HG03571 (cell line): ENCODE results near the gene GTF2IRD1.
"Not testable (repeated sequence)": the region's sequence is repeated elsewhere in the genome, so short reads cannot be mapped to it uniquely, and the experiment has no call there.

Experiments used
- ATAC-seq: cut with Tn5 transposase; IDR thresholded peaks from one replicate; pipeline ENCODE4 v1.9.1; 2021; ENCODE audit not compliant: unreplicated experiment

Gene GTF2IRD1

DNA sequence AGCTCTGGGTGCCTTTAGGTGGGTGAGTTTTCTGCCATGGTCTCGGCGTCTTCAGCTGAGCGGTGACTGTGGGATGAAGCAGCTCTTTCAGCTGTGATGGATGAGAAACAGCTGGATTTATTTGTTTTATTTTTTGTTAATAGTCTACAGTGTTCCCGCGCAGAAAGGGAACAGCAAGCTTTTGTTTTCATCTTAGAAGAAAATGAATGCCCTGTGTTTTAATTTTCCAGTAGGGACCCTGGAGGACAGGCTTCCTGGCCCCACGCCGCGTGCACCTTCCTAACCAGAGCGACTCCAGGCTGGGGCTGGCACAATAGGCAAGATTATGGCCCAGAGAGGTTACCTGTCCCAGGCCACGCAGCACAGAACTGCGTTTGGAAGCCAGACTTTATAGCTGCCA, 57.6 kb downstream of the GTF2IRD1 start:
- ATAC-seq: no peak

DNA sequence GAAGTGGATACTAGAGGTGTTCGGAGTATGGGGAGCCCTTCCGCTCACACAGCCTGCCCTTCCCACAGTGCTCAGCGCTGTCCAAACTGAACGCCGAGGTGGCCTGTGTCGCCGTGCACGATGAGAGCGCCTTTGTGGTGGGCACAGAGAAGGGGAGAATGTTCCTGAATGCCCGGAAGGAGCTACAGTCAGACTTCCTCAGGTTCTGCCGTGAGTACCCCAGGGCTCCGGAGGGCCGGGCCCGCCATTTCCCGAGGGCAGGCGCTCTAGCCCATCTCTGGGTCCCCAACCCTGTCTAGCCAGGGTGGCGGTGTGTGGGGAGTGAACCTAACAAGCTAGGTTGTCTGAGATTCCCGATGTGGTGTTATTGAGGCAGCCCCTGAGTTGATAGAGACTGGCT, 59.1 kb downstream of the GTF2IRD1 start:
- no peak for ATAC-seq

DNA sequence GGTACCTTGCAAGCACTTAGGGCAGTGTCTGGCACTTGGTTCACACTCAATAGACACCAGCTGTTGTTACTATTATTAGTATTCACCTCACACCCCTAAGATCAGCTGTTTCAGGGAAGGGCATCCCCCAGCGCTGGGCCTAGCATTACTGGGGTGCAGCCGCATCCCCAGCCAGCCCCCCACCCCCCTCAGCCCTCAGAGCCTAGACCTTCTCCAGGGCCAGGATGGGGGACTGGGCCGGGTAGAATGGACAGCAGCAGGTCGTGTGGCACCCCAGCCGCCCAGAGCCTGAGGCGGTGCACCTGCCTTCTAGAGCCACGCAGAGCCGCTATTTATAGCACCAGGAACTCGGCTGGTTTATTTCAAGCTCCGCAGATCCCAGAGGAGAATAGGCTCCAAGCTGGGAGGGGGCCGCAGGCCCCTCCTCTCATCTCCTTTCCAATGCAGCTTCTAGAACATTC, 60.5 kb downstream of the GTF2IRD1 start:
- ATAC-seq: no peak

DNA sequence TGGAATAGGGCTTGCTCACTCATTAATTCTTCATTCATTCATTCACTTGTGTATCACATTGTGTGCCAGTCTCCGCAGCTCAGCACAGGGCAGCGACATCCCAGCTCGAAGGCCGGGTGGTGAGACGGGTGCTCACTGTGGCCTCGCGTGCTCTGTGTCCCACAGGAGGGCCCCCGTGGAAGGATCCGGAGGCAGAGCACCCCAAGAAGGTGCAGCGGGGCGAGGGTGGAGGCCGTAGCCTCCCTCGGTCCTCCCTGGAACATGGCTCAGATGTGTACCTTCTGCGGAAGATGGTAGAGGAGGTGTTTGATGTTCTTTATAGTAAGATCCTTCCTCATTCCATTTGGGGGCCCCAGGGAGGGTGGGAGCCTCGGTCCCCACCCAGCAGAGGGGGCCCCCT, 61.6 kb downstream of the GTF2IRD1 start:
- ATAC-seq: no peak

DNA sequence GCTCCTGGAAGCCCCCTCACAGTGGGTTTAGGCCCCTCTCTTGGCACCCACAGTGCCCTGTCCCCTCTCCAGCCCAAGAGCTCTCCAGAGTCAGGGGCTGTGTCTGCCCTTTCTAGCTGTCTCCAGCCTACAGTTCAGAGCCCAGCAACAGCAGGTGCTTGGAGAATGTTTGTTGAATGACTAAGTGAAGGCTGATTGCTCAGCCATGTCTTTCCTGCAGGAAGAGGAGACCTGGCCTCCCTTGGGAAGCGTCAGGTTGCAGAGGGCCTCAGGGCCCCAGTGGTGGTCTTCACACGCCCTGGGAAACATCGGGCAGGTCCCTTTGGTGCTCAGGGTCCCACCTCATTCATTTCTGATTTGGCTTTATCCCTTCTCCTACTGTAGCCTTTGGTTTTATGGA, 62.5 kb downstream of the GTF2IRD1 start:
- ATAC-seq: no peak

DNA sequence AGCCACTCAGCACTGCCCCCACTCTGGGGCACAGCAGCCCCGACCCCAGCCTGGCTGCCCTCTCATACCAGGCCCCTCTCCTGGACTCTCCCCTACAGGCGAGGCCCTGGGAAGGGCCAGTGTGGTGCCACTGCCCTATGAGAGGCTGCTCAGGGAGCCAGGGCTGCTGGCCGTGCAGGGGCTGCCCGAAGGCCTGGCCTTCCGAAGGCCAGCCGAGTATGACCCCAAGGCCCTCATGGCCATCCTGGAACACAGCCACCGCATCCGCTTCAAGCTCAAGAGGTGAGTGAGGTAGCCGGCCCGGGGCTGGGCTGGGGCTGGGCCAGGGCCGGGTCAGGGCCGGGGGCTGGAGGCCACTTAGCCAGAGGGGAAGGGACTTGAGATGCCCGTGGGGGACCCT, 64.3 kb downstream of the GTF2IRD1 start:
- no peak for ATAC-seq

DNA sequence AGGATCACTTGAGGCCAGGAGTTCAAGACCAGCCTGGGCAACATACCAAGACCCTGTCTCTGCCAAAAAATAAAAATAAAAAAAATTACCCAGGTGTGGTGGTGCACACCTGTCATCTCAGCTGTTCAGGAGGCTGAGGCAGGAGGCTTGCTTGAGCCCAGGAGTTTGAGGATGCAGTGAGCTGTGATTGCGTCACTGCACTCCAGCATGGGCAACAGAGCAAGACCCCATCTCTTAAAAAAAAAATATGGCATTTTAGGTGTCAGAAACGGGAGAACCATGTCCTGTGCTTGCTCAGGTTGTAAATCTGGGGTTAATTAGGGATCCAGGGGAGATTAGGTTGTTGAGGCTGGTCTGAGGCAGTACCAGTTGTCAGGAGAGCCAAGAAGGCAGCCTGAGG, 64.9 kb downstream of the GTF2IRD1 start:
- ATAC-seq: no peak

DNA sequence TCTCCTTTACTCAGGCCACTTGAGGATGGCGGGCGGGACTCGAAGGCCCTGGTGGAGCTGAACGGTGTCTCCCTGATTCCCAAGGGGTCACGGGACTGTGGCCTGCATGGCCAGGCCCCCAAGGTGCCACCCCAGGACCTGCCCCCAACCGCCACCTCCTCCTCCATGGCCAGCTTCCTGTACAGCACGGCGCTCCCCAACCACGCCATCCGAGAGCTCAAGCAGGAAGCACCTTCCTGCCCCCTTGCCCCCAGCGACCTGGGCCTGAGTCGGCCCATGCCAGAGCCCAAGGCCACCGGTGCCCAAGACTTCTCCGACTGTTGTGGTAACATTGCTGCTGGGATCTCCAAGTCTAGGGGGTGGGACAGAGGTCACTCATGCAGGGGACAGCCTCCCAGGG, 65.7 kb downstream of the GTF2IRD1 start:
- ATAC-seq: no peak

DNA sequence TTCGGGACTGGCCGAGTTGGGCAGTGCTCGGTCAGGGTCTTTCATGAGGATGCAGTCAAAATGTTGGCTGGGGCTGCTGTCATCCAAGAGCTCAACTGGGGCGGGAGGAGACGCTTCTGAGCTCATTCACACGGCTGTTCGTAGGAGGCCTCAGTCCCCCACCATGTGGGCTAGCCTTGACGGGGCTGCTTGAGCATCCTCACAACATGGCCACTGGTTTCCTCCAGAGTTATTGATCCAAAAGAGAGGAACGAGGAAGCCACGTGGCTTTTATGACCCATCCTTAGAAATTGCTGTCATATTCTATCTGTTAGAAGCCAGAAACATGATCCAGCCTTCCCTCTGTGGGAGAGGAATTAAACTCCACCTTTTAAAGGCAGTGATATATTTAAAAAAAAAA, 68.1 kb downstream of the GTF2IRD1 start:
- ATAC-seq: no peak

DNA sequence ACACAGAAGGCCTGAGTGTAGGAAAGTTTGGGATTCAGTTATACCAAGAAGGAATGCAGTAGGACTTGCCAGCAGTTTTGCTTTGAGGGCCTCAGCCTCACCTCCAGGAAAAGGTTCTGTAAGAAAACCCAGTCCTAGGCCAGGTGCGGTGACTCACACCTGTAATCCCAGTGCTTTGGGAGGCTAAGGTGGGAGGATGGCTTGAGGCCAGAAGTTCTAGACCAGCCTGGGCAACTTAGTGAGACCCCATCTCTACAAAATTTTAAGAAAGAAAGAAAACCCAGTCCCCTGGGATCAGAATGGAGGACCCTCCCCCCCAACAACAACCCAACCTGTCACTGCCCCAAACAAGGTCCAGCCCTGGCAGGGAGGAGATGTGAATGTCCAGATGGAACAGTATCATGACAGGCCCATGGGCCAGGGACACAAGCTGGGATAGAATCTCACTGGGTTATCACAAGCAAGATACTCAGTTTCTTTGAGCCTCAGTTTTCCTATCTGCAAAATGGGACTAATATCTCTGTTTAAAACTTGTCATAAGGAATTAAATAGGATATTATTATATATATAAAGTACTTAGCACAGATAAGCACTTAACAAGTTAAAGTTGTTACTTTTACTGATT, 68.7 kb downstream of the GTF2IRD1 start:
- ATAC-seq: no peak

DNA sequence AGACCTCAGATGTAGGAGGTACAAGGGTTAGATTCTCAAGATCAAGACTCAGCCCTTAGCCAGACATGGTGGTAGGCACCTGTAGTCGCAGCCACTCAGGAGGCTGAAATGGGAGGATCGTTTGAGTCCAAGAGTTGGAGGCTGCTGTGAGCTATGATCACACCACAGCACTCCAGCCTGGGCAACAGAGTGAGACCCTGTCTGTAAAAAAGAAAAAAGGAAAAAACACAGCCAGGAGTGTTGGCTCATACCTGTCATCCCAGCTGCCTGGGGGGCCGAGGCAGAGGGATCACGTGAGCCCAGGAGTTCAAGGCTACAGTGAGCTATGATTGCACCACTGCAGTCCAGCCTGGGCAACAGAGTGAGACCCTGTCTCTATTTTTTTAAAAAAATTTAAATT, 69.3 kb downstream of the GTF2IRD1 start:
- ATAC-seq: no peak

DNA sequence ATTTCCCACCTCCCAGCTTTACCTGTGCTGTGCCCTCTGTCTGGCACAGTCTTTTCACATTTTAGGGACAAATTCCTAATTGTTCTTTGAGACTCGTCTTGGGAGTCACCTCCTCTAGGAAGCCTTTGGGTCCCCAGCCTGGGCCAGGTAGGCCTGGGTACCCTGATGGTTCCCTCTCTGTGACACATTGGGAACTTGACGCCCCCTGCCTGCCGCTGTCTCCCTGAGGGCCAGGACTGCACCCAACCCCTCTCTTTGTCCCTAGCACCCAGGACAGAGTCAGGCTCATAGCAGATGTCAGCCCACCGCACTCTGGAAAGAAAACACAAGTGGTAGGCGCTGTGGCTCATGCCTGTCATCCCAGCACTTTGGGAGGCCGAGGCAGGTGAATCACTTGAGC, 71.4 kb downstream of the GTF2IRD1 start:
- ATAC-seq: no peak

DNA sequence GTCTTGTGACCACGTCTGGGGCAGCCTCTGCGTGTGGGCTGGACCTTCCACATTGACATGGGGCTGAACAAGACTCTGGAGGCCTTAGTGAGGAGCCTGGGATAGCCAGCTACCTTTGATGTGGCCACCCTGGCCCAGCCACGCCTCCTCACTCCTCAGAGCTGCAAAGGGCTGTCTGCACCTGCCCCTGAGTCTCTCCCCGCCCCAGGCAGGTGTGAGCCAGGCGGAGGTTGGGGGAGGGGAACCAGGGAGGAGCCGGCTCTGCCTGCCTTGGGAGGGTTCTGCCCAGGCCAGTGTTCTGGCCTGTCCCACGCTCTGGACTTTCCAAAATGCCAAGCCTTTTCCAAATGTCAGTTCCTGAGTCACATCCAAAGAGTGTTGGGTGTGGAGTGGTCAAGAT, 72.2 kb downstream of the GTF2IRD1 start:
- no peak for ATAC-seq

DNA sequence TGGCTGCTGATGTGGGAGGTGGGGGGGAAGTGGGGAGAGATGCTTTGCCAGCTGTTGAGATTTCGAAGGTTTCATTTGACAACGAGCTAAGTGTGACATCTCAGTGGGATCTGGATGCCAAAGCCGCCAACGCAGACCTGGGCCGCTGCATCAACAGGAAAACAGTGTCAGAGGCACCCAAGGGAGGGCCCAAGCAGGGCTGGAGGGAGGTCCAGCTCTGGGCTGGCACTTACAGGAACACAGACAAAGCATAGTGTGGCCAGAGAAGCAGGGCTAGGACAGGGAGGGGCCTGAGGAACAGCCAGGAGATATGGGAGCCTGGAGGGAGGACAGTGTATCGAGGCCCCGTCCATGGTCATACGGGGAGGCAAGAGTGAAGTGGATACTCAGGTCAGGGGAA, 73.1 kb downstream of the GTF2IRD1 start:
- no peak for ATAC-seq

DNA sequence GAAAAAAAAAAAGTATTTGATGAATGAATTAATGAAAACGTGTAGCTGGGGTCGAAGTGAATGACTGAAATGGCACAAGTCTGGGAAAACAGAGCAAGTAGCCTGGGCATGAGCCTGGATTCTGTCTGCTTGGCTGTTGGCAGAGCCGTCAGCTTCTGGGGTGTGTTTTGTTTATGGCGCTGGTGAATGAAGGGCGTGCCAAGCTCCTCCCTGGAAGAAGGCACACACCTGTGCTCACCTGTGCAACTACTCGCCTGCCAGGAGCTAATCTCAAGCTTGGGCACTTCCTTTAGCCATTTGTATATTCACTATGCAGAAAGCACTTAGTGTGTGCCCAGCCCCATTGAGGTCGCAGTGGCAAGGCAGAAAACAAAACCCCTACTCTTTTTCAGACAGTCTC, 74.1 kb downstream of the GTF2IRD1 start:
- ATAC-seq: no peak

DNA sequence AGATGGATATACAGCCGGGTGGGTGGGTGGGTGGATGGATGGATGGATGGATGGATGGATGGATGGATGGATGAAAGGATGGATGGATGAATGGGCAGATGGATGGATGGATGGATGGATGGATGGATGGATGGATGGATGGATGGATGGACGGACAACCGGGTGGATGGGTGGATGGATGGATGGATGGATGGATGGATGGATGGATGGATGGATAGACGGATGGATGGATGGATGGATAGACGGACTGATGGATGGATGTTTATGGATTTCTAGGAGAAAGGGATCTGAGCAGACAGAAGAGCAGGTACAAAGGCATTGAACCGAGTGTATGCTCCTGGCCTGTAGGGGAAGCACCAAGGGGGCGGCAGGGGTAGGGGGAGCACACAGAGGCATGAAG, 75.1 kb downstream of the GTF2IRD1 start:
- not testable (repeated sequence) for ATAC-seq

DNA sequence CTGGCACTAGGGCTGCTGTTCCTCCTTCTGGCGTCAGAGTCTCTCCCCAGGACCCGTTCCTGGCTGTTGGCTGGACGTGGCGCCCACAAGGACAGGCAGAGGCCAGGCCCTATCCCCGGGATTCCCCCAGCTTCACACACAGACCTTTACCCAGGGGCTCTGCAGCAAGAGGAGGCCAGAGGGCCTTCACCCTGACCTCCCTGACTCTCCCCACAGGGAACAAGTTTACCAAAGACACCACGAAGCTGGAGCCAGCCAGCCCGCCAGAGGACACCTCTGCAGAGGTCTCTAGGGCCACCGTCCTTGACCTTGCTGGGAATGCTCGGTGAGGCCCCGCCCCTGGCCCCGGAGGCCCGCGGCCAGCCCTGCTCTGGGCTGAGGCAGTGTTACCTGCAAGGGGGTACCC, 82.2 kb downstream of the GTF2IRD1 start:
- ATAC-seq: no peak

DNA sequence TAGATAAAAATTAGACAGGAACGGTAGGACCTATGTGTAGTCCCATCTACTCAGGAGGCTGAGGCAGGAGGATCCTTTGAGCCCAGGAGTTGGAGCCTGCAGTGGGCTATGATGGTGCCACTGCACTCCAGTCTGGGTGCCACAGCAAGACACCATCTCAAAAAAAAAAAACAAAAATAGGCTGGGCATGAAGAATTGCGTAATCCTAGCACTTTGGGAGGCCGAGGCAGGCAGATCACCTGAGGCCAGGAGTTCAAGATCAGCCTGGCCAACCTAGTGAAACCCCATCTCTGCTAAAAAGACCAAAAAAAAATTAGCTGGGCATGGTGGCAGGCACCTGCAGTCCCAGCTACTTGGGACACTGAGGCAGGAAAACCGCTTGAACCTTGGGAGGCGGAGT, 88.2 kb downstream of the GTF2IRD1 start:
- not testable (repeated sequence) for ATAC-seq

DNA sequence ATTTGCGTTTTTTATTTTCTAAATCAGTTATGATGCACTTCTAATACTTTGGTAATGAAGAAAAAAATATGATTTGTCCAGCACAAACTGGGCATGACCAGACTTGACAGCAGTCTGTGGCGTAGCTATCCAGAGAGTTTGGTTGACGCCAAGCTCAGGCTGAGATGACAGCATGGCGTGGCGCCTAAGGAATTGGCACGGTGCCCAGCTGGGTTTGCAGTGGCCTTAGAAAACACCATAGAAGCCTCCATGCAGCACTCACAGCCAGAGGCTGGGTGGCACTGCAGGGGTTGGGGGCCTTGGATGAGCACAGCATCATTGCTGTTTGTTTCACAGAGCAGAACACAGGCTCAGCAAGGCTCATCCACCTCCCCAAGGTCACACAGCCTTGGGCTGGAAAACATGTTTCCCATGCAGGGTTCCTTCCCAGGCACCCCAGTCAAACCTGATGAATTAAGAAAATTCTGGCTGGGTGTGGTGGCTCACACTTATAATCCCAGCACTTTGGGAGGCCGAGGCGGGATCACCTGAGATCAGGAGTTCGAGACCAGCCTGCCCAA, 88.9 kb downstream of the GTF2IRD1 start:
- ATAC-seq: no peak

DNA sequence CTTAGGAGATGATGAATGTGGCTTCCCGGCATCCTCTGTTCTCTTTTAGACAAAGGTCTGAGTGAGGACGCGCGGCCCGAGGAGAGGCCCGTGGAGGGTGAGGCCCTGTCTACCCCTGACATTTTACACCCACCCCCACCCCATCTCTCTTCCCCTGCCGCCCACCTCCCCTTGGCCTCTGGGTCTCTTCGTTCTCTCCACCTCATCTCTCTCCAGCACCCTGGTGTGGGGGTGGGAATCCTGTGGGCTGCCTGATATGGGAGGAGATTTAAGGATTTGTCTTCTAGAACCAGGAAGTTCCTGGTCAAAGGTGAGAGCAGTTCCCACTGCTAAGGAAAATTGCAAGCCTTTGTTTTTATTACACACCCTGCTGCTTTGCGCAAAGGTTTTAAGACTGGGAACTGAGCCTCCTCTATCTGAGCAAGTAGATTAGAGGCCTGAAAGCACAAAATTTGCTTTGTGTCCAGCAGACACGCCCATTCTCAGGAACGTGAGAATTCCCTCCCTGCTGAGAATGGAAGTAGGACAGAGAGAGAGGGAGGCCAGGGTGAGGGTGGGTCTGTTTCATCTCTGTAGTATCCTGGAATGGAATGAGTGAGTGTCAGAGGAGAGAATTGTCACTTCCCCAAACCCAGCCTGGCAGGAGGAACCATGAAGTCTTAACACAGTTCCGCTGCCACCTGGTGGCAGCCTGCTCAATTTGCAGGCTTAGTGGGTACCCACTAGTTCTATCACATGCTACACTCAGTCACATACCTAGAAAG, 91.2 kb downstream of the GTF2IRD1 start:
- no peak for ATAC-seq

DNA sequence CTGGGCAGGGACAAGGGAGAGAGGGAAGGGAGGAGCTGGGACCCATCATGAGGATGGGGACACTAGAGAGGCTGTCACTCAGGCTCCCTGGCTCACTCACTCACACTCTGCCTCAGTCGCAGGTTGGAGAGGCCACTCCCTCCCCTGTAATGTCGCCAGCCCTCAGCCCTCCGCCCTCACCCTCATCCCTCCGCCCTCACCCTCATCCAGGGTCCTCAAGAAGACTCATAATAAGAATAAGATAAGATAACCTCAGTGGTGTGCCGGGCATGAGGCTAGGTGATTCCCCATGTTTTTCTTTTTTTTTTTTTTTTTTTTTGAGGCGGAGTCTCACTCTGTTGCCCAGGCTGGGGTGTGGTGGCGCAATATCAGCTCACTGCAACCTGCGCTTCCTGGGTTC, 92.2 kb downstream of the GTF2IRD1 start:
- no peak for ATAC-seq

DNA sequence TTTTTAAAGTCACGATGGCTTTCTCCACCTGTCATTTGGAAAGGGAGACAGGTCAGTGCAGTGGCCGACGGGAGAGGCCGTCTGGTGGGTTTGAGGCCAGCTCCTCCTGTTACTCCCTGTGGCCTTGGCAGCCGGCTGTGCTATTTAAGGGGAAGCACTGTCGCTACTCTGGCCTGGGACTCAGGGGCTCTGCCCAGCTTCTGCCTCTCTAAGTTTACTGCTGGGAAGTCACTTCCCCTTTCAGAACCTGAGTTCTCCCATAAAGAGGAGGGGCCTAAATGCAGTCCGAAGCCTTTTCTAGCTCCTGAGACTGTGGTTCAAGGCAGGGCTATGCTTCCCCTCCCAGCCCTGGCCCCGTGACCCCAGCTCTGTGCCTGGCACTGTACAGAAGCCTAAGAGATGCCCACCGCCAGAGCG, 99.9 kb downstream of the GTF2IRD1 start:
- ATAC-seq: not testable (repeated sequence)
